Loucy (cell line): ENCODE measurements around the gene CAMSAP1.

Experiments
- H2AFZ ChIP-seq: fragments of 200-600 bp; sonication (generic); 2 replicates; pipeline ENCODE4 v1.6.0; 2016; ENCODE audit warnings: antibody characterized with exemption, mild to moderate bottlenecking, low read length, moderate library complexity
- H3F3A ChIP-seq: fragments of 200-600 bp; 2 replicates; pipeline ENCODE4 v1.6.0; 2016; ENCODE audit warnings: antibody characterized with exemption, low read depth, mild to moderate bottlenecking
- H3K27me3 ChIP-seq: fragments of 200-600 bp; sonication (generic); 2 replicates; pipeline ENCODE4 v1.6.1; 2014; ENCODE audit warnings: low read length, mild to moderate bottlenecking; ENCODE audit not compliant: insufficient read depth, poor library complexity, severe bottlenecking
- H3K36me3 ChIP-seq: fragments of 200-600 bp; sonication (generic); 2 replicates; pipeline ENCODE4 v1.6.1; 2016; ENCODE audit warnings: low read length; ENCODE audit not compliant: insufficient read depth
- H3K4me1 ChIP-seq: fragments of 200-600 bp; sonication (generic); 2 replicates; pipeline ENCODE4 v1.5.1; 2014; ENCODE audit warnings: low read length, mild to moderate bottlenecking; ENCODE audit not compliant: insufficient read depth, poor library complexity, severe bottlenecking
- H3K4me2 ChIP-seq: fragments of 200-600 bp; sonication (generic); 2 replicates; pipeline ENCODE4 v1.6.0; 2014; ENCODE audit warnings: antibody characterized with exemption, low read length, low read depth, mild to moderate bottlenecking; ENCODE audit not compliant: poor library complexity, severe bottlenecking
- H3K4me3 ChIP-seq: fragments of 200-600 bp; sonication (generic); 2 replicates; pipeline ENCODE4 v1.5.1; 2014; ENCODE audit warnings: low read length, mild to moderate bottlenecking, mixed read lengths; ENCODE audit not compliant: poor library complexity, severe bottlenecking
- H3K79me2 ChIP-seq: fragments of 200-600 bp; sonication (generic); 2 replicates; pipeline ENCODE4 v1.6.1; 2014; ENCODE audit warnings: low read length; ENCODE audit not compliant: insufficient read depth
- H3K9ac ChIP-seq: fragments of 200-600 bp; sonication (generic); 2 replicates; pipeline ENCODE4 v1.6.0; 2014; ENCODE audit warnings: mild to moderate bottlenecking, low read depth, low read length, moderate library complexity; ENCODE audit not compliant: poor library complexity, severe bottlenecking
- H3K9me2 ChIP-seq: fragments of 200-600 bp; sonication (generic); replicated peaks from 2 replicates; pipeline ENCODE4 v1.6.1; 2016; ENCODE audit warnings: low read depth, low read length, mixed read lengths
- H3K9me3 ChIP-seq: fragments of 200-600 bp; sonication (generic); 2 replicates; pipeline ENCODE4 v1.6.1; 2014; ENCODE audit warnings: mild to moderate bottlenecking, antibody characterized with exemption, low read length, low read depth; ENCODE audit not compliant: insufficient read depth
- H4K20me1 ChIP-seq: fragments of 200-600 bp; sonication (generic); 2 replicates; pipeline ENCODE4 v1.6.0; 2014; ENCODE audit warnings: antibody characterized with exemption, low read length, mild to moderate bottlenecking; ENCODE audit not compliant: insufficient read depth, poor library complexity, severe bottlenecking
- EZH2phosphoT487 ChIP-seq: fragments of 200-600 bp; IDR thresholded peaks from 2 replicates; pipeline ENCODE4 v1.6.1; 2018; ENCODE audit warnings: antibody characterized with exemption, mild to moderate bottlenecking, moderate library complexity, borderline replicate concordance
- TF ChIP-seq, protein P1 (sequence below): fragments of 200-600 bp; sonication (generic); conservative IDR thresholded peaks from 2 replicates; pipeline ENCODE4 v1.5.1; 2014; ENCODE audit warnings: mild to moderate bottlenecking, antibody characterized with exemption, low read length

CAMSAP1 gene

DNA sequence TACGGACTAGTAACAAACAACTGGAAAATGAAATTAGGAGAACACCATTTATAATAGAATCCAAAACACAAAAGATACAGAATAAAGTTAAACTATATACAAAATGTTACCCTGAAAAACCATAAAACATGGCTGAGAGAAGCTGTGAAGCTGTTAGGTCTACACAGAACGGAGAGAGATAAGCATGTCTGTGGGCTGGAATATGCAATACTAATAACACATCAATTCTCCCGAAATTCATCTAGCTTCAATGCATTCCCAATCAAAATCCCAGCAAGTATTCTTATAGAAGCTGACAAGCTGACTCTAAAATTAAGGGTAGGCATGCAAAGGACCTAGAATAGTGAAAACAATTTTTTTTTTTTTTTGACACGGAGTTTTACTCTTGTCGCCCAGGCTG, 32.5 kb downstream of the CAMSAP1 start:
- no peak for TF ChIP-seq EZH2phosphoT487
- TF ChIP-seq, protein P1, sequence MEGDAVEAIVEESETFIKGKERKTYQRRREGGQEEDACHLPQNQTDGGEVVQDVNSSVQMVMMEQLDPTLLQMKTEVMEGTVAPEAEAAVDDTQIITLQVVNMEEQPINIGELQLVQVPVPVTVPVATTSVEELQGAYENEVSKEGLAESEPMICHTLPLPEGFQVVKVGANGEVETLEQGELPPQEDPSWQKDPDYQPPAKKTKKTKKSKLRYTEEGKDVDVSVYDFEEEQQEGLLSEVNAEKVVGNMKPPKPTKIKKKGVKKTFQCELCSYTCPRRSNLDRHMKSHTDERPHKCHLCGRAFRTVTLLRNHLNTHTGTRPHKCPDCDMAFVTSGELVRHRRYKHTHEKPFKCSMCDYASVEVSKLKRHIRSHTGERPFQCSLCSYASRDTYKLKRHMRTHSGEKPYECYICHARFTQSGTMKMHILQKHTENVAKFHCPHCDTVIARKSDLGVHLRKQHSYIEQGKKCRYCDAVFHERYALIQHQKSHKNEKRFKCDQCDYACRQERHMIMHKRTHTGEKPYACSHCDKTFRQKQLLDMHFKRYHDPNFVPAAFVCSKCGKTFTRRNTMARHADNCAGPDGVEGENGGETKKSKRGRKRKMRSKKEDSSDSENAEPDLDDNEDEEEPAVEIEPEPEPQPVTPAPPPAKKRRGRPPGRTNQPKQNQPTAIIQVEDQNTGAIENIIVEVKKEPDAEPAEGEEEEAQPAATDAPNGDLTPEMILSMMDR: no peak
- Histone ChIP-seq H3K4me2 (no peak overlapping the region), H3K9ac (no peak overlapping the region), H3K9me3 (no peaks in the 10 kb centered on the region), H3K4me1 (no peaks in the 10 kb centered on the region), H3F3A (no peaks in the 10 kb centered on the region), H3K27me3 (no peaks in the 10 kb centered on the region), H3K79me2 (peaks cover 89% of the 10 kb centered on the region), H3K4me3 (no peak overlapping the region), H3K36me3 (peaks cover 4% of the 10 kb centered on the region; the same call in 1 of the 2 replicates), H4K20me1 (peaks cover 57% of the 10 kb centered on the region), H2AFZ (no peak overlapping the region), H3K9me2 (no peaks in the 10 kb centered on the region)

DNA sequence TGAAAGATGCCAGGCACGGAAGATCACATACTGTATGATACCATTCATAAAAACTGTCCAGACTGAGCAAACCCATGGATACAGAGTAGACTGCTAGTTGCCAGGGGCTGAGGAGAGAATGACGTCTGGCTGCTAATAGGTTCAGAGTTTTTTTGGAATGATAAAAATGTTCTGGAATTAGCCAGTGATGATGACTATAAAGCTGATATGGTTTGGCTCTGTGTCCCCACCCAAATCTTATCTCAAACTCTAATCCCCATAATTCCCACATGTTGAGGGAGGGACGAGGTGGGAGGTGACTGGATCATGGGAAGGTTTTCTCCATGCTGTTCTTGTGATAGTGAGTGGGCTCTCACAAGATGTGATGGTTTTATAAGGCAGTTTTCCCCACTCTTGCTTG, 37.4 kb downstream of the CAMSAP1 start:
- Histone ChIP-seq H4K20me1 (peaks cover 52% of the 10 kb centered on the region), H3K4me2 (no peak overlapping the region), H3K9me2 (no peaks in the 10 kb centered on the region), H3K79me2 (peaks cover 75% of the 10 kb centered on the region), H2AFZ (no peak overlapping the region), H3F3A (no peaks in the 10 kb centered on the region), H3K36me3 (peaks cover 12% of the 10 kb centered on the region; the same call in 1 of the 2 replicates), H3K27me3 (no peaks in the 10 kb centered on the region), H3K9ac (no peak overlapping the region), H3K4me1 (no peaks in the 10 kb centered on the region), H3K4me3 (no peak overlapping the region), H3K9me3 (no peaks in the 10 kb centered on the region)
- no peak for TF ChIP-seq EZH2phosphoT487

DNA sequence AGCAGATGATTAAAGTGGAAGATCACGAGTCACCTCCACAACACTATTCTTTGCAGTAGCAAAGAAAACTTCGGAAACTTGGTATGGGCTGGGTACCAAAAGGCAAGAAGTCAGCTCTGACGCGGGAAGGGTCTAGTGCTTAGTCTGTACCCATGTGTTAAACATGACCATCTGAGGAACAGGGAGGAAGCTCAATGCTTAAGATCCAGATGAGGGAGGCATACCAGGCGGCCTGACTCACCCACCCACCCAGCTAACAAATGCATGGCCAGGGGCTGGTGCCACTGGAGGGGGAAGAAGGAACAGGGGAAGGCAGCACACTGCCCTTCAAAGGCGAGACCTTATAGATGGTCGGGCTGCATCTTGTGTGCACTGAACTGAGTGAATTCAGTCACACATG, 41.8 kb downstream of the CAMSAP1 start:
- Histone ChIP-seq H3K4me1 (no peaks in the 10 kb centered on the region), H3K79me2 (peaks cover 72% of the 10 kb centered on the region), H3K9me3 (no peaks in the 10 kb centered on the region), H3K36me3 (peaks cover 20% of the 10 kb centered on the region; the same call in 1 of the 2 replicates), H3K9ac (no peak overlapping the region), H3F3A (no peaks in the 10 kb centered on the region), H4K20me1 (peaks cover 36% of the 10 kb centered on the region), H3K27me3 (no peaks in the 10 kb centered on the region), H2AFZ (no peak overlapping the region), H3K4me3 (no peak overlapping the region), H3K9me2 (no peaks in the 10 kb centered on the region), H3K4me2 (no peak overlapping the region)
- TF ChIP-seq, protein P1: no peak
- no peak for TF ChIP-seq EZH2phosphoT487

DNA sequence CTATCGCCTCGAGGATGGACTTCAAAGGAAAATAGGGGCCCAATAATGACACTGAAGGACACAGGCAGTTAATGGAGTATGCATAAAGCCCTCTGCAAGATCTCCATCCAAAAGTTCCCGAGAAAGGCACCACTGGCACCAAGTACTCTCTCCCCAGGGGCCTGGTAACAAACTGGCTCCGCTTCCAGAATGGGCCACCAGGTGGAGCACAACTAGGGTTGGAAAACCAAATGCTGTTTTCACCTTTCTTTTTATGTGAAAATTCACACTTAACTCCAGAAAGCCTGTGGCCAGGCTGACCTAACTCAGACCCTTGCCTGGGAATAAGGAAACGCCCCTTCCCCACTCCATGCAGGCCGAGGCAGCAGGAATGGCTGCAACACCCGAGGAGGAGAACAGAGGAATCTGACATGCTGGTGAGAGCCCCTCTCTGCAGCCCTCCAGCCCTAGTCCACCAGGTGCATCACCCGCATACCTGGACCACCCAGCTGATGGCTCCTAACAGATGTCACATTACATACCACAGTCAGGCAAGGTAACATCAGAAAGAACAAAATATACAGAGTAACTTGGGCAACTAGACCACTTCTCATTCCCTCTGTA, 42.8 kb downstream of the CAMSAP1 start:
- H4K20me1 ChIP-seq: peaks cover 33% of the 10 kb centered on the region

More for the DNA sequence above, 42.8 kb downstream of the CAMSAP1 start:
- H3K79me2 ChIP-seq: peaks cover 63% of the 10 kb centered on the region
- no peaks in the 10 kb centered on the region for H3F3A ChIP-seq
- H3K4me1 ChIP-seq: no peaks in the 10 kb centered on the region
- H3K27me3 ChIP-seq: no peaks in the 10 kb centered on the region
- H3K9me3 ChIP-seq: no peaks in the 10 kb centered on the region
- no peak overlapping the region for H3K9ac ChIP-seq
- TF ChIP-seq, protein P1: peak; percentile 94
- no peak for TF ChIP-seq EZH2phosphoT487
- no peak overlapping the region for H3K4me2 ChIP-seq
- H3K36me3 ChIP-seq: peaks cover 21% of the 10 kb centered on the region; the same call in 1 of the 2 replicates
- H2AFZ ChIP-seq: no peak overlapping the region
- no peaks in the 10 kb centered on the region for H3K9me2 ChIP-seq
- no peak overlapping the region for H3K4me3 ChIP-seq
